GM19238 (cell line): ENCODE measurements around the gene METTL26.
"Not testable (repeated sequence)": the region's sequence is repeated elsewhere in the genome, so short reads cannot be mapped to it uniquely, and the experiment has no call there.

Experiments
- DNase-seq: peaks from one replicate; pipeline ENCODE4 v3.0.0; 2011; ENCODE audit warnings: low spot score; ENCODE audit not compliant: insufficient read length

METTL26 gene

DNA sequence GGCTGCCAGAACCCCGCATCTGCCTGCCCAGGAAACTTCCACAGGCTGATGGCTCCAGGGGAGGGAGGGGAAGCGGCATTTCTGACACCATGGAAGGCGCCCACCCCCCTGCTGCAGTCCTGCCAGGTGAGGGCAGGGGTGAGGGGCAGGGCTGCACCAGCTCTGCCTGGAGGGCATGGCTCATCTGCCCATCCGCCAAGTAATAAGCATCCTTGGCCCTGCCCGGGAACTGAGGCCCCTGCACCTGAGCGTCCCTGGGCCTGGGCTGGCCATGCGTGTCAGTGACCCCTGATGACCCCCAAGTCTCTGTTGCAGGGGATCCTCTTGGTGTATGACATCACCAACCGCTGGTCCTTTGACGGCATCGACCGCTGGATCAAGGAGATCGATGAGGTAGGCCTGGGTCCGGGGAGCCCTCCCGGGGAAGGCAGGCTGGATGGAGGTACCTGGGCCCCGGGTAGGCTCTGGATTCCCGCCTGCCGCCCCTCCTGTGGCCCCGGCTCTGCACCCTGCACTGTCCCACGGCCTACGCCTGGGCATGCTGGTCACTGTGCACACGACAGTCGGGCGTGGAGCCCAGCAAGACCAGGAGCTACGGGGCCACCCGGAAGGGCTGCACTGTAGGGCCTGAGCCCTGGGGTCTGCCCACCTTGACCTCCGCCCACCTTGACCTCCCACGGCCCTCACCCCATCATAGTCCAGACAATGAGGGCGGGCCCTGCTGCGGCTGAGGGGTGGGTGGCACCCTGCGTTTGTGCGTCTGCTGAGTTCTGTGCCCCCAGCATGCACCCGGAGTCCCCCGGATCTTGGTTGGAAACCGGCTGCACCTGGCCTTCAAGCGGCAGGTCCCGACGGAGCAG, 10.8 kb downstream of the METTL26 start:
- no peak for DNase-seq

DNA sequence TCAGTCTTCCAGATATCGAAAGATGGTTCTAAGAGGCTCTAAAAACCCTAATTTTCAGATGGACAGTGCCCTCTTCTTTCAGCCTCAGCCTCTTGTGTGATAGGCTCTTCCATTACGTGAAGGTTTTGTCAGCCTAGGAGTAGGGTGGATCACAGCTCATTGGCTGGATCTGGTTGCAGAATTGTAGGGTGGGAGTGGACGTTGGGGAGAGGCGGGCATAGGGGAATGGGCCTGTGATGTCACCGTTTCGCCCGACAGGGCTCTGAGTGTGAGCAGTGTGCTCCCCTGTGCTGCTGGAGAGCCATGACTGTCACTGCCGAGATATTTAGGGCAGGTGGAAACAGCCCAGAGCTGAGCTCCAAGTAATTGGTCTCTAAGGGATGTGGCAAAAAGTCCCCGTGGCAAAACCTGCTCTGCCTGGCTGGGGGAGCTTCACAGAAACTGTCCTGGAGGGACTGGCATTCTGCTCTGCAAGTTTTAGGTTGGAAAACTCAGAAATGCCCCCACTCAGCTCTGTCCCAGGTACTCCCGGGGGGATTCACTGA, 11.5 kb downstream of the METTL26 start:
- no peak for DNase-seq

DNA sequence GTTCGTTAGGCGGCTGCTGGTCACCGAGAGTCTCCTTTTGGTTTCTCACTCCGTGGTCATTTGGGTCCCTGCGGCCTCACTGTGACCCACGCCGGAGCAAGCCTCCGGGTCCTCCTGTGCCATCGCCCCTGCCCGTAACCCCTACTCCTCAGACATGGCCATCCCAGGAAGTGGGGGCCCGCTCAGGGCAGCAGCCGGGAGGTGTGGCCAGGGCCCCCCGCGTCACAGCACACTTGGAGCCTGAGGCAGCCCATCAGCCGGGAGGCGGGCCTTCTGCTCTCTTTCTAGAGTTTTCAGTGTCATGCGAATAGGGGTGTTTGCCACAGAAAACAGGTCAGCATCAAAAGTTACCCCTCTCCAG, 13.2 kb downstream of the METTL26 start:
- no peak for DNase-seq

DNA sequence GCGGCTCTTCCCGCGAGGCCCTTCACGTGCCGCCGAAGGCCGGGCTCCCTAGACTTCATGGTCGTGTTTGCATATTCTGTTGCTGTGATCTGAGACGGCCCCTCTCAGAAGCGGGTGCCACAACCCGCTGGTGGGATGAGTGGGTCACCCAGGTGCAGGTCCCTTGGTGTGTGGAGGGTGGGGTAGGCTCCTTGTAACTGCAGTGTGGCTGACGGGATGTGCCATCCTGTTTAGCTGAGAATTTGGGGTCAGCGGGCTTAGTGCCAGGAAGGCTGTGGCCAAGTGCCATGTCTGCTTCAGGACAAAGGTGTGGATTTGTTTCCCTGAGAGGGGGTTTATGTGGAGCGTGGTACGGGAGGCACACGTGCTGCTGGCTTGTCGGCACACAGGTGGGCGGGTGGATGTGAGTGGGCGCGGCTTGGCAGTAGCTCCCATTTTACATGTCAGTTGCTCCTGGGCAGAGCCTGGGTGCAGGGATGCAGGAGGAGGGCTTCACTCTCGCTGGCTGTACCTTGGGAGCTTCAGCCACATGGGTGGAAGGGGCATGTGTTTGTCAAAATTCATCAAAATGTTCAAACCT, 14.5 kb downstream of the METTL26 start:
- DNase-seq = no peak

DNA sequence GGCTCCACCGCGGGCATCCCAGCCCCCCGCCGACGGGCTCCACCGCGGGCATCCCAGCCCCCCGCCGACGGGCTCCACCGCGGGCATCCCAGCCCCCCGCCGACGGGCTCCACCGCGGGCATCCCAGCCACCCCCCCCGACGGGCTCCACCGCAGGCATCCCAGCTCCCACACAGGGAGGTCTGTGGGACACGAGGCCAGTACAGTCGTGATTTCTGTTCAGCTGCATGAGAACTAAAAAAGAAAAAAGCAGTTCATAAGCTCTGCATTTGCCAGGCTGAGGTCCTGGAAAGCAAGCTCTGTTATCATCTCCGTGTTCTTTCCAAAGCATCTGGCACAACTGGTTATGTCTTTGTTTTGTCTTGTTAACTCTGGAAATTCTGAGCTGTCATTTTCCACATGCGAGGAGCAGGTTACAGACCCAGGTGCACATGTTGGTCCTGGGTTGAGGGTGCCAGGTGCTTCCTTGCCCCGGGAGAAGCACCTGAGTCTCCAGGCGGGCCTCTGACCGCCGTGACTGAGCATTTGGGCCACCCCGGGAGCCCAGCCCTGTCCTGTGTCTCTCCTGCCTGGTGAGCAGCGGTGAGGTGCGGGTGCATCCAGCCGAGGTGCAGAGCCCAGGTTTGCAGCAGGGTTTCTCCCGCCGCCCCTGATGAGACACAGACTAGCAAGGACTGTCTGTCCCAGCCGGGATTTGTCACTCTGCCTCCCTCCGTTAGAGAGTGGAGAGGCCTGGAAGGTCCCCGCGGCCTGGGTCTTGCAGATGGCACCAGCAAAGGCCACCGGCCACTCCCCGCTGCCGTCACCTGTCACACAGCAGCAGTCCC, 15.2 kb downstream of the METTL26 start:
- no peak for DNase-seq

DNA sequence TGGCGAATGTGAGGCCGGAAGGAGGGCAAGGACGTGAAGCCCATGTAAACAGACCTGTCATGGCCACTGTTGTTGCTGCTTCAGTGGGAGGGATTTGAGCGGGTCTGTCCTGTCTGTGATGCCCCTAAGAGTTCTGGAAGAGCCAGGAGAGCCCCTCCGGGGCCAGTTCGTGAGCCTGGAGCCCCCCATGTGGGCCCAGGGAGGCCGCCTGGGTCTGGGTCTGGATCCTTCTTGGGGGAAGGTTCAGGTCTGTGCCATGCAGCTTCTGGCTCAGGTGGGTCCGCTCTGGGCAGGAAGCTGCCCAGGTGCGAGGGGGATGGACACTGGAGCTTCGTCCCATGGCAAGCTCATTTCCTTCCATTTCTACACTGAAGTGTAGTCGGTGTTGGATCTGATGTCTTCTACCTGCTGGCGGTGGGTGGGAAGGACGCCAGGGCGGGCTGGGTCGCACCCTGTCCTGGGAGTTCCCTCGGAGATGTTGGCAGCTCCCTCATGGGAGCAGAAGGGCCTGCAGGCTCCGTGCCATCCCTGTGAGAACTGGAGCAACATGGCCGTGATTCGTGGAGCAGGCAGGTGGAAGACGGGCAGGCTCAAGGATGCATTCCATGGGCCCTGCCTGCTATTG, 16.5 kb downstream of the METTL26 start:
- DNase-seq = no peak

DNA sequence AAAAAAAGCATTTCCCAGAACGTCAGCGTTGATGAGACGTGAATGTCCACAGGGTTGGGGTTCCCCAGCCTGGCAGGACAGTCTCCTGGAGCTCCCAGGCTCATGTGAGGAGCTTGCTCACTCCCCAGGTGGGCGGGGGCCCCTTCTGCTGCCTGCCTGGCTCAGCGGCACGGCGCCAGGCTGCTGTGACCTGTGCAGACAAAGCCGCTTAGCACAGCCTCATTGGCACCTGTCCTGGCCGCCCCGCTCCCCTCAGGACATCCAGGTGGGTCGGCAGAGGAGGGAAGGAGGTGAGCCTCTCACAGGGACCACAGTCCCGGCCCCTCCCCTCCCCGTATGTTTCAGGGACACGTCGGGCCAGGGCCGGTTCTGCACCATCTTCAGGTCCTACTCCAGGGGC, 18.2 kb downstream of the METTL26 start:
- DNase-seq = no peak

DNA sequence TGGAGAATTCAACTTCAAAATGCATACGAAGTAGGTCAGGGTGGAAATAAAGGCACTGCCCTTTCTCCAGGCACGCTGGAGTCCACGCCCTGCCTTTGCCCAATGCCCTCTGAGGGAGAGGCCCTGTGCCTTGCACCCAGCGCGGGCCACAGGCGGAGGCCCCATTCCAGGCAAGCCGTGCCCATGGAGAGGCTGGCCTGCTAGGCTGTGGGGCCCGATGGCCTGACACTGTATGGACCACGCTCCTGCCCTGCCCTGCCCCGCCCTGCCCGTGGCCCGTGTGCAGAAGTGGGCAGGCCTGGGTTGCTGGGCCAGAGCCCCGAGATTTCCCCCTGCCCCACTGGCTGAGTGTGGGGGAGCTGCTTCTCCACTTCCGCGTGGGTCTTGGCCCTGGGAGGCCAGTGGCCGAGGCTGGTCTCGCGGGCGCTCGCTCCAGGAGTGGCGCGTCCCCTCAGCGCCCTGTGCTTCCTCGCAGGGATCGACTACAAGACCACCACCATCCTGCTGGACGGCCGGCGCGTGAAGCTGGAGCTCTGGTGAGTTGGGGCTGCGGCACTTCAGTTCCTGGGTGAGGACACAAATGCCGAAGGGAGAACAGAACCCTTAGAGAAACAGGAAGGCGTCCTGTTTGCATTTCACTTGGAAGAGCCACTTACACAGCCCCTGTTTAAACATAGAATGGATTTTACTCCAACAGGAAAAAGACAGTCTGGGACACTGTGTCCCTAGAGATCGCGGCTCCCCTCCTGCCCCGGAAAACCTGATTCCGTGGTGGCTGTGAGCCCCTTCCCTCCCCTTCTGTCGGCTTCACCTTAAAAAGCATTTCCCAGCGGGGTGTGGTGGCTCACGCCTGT, 19.1 kb downstream of the METTL26 start:
- DNase-seq = no peak

DNA sequence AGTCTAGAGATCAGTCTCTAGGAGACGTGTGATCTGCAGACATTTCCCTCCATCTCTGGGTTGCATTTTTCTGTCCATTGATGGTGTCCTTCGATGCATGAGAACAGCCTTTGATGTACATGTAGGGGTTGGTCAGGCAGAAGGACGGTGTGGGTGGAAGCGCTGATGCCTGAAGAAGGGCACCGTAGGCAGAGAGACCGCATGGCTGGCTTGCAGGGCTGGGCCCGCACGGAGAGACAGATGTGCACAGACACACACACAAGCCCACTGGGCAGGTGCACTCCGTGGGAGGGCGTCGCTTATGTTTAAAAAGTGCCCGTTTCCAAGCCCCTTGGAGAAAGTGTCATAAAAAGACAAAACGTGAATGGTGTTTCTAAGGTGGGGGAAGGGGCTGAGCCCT, 21.0 kb downstream of the METTL26 start:
- DNase-seq = no peak

DNA sequence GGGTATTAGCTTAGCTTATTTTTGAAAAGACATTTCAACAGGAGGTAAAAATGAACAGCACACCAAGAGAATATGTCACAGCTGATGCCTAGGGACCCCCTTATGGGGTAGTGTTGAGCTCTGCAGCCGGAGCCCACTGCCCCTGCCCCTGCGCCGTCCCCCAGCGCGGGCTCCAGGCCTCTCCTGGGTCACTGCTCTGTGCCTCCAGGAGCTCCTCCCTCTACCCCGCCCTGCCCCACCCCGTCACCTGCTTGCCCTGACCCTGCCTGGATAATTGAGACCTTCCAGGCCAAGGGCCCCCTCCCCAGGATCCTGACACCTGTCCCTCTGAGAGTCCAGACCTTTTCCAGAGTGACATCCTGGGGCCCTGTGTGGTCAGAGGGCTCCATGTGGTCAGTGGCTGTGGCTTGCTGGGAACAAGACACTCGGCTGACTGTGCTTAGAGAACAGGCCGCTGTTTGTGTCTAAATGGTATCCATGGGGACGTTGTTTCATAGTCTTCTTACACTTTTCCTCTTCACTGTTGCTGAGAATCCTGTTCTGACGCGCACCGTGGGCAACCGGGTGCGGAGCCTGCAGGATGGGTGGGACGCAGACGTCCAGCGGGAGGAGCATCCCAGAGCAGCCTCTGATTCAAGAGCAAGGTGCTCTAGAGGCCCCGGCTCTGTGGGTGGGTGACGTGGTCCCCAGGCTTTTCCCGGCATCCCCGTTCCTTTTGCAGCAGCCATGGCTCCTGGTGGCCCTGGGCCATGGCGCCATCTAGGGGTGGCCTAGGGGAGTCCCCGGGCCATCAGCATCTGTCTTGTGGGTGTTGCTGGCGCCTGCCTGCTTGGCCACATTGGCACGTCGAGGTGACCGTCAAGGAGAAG, 25.4 kb downstream of the METTL26 start:
- DNase-seq = no peak

DNA sequence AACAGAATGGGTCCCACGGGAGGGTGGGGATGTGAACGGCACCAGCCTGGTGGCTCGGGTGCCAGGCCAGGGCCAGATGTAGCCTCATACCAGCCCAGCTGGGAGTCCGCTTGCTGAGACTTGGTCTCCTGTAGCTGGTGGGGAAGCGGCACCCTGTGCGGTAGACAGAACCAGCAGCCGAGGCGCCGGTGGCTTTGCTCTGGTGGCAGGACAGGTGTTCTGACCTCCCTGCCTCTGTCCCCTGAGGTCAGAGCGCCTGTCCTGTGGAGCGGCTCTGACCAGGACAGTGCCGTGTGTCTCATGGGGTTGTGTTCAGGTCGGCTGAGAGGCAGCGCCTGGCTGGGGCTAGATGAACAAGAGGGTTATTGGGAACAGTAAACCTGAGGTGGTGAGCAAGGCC, 26.1 kb downstream of the METTL26 start:
- no peak for DNase-seq

DNA sequence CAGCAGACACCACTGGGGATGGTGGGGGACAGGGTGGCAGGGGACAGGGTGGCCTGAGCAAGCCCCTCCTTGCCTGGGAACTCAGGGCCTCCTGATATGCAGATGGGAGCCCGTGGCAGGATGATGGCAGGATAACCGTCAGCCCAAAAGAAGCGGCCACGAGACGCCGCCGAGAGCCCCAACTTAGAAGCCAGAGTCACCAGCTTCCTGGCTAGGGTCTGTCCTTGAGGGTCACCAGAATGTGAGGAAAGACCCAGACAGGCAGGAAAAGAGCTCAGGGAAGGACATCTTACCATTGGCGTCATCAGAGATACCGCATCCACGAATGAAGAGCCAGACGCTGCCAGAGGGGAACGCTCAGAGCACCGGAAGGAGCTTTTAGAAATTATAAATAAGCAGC, 26.8 kb downstream of the METTL26 start:
- no peak for DNase-seq

DNA sequence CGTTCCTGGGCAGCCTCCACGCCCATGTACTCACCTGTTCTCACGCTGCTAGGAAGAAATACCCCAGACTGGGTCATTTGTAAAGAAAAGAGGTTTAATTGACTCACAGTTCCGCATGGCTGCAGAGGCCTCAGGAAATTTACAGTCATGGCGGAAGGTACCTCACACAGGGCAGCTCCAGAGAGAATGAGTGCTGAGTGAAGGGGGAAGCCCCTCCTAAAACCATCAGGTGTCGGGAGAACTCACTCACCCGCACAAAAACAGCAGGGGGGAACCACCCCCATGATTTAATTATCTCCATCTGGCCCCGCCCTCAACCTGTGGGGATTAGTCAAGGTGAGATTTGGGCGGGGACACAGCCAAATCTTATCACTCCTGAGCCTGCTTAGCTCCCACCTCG, 28.1 kb downstream of the METTL26 start:
- DNase-seq = no peak

DNA sequence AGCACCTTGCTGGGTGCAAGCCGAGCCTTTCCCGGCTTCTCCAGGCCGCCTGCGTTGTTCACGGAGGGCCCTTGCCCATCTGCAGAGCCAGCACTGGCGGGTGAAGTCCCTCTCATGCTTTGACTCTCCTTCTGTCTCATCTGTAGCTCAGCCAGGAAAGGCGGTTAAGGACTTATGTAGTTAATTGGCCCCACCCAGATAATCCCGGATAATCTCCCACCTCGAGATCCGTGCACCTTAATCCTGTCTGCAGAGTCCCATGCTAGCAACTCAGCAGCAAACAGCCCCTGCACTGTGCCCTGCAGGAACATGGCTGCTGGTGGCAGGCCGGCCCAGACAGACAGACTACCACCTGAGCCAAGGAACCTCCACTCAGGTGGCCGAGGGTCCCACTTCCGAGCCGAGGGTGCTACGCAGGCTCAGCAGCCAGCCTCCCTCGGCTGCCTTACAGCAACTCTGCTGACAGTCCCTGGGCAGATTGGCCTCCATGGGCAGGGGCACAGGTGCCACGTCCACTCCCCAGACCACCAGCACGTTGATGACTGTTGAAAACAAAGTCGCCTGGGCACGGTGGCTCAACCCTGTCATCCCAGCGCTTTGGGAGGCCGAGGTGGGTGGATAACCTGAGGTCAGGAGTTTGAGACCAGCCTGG, 29.3 kb downstream of the METTL26 start:
- no peak for DNase-seq

DNA sequence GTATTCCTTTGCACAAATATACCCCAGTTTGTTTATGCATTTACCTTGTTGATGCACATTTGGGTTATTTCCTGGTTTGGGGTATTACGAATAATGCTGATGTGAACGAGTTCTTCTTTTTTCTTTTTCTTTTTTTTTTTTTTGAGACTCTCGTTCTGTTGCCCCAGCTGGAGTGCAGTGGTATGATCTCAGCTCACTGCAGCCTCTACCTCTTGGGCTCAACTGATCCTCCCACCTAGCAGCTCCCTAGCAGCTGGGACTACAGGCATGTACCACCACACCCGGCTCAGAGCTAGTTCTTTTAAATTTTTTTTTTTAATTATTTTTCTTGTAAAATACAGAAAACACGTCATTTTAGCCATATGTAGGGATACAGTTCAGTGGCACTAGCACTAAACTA, 32.2 kb downstream of the METTL26 start:
- no peak for DNase-seq

DNA sequence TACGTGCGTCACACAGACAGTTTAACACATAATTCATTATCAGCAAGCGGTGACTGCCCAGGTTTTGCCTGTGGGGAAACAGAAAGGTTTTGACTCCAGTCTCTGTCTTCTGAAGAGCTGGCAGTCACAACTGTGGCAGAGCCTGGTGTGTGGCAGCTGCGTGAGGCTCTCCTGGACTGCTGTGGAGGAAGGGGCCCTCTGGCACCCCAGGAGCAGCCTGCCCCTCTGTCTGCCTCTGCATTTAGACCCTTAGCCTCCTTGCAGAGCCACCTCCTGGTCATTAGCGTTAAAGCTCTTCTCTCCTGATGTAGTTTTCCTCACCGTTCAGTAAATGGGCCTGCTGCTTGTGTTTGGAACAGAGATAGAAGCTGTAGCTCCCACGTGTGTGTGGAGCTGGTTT, 35.3 kb downstream of the METTL26 start:
- no peak for DNase-seq

DNA sequence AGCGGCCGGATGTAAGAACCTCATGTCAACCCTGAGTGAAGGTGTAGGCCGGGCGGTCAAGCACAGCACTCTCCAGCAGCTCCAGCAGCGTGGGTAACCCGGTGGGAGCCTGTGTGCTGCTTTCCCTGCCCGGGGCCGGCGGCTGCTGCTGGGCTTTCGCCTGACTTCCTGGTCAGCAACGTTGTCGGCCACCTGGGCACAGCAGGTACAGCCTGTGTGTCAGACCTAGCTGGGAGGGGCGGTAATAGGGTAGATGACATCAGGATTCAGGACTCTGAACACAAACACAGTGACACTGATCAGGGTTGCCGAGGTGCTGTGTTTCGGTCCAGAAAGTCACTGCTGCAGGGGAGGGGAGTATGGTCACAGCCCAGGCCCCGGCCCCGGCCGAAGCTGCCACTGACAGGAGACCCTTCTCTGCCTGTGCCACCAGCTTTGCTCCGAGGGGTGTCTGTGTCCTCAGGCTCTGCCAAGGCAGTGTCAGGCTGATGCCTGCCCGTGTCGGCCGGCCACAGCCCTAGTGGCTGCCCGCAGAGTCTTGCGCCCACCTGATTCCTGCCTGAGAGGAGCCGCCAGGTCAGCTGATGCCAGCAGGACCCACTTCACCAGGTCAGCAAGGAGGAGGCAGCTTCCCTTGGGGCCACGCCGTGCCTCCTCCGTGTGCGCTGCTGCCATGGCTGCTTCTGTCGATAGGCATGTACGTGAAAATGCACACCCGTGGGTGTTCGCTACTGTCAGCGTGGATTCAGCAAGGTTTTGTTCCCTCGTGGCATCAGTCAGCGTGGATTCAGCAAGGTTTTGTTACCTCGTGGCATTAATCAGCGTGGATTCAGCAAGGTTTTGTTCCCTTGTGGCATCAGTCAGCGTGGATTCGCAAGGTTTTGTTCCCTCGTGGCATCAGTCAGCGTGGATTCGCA, 37.0 kb downstream of the METTL26 start:
- no peak for DNase-seq

DNA sequence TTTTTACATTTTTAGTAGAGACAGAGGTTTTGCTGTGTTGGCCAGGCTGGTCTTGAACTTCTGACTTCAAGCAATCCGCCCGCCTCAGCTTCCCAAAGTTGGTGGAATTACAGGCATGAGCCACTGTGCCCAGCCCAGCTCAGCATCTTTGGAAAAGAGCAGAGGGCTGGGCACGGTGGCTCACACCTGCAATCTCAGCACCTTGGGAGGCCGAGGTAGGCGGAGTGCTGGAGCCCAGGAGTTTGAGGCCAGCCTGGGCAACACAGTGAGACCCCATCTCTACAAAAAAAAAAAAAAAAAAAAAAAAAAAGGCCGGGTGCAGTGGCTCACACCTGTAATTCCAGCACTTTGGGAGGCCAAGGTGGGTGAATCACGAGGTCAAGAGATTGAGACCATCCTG, 38.5 kb downstream of the METTL26 start:
- not testable (repeated sequence) for DNase-seq
